K562 (cell line): ENCODE data around the gene LRP2.

Source experiments
- BRF1 ChIP-seq: IDR thresholded peaks from 3 replicates; pipeline ENCODE4 v1.6.1; 2011; ENCODE audit warnings: borderline replicate concordance, mild to moderate bottlenecking; ENCODE audit not compliant: insufficient read length; ENCODE audit errors: extremely low read depth
- CBX5 ChIP-seq: IDR thresholded peaks from 2 replicates; pipeline ENCODE4 v1.6.1; 2014; ENCODE audit warnings: low read depth, borderline replicate concordance
- CCAR2 ChIP-seq: fragments of 200-400 bp; formaldehyde crosslinking; IDR thresholded peaks from 2 replicates; pipeline ENCODE4 v1.6.1; 2017; ENCODE audit warnings: mild to moderate bottlenecking, low read depth, low read length
- FOSL1 ChIP-seq: fragments of 200-800 bp; sonication (Bioruptor generic); conservative IDR thresholded peaks from 2 replicates; pipeline ENCODE4 v1.6.1; 2016; ENCODE audit warnings: missing genetic modification characterization, missing compliant biosample characterization
- FOXK2 ChIP-seq, 2 experiments: fragments of 450-650 bp; IDR thresholded peaks in 1 of 2; conservative IDR thresholded peaks in 1 of 2; 2 replicates each; pipeline ENCODE4 v1.6.1; 2016; ENCODE audit warnings: low read depth in 2 of 2, mild to moderate bottlenecking in 1 of 2
- GTF2F1 ChIP-seq: IDR thresholded peaks from 2 replicates; pipeline ENCODE4 v1.6.1; 2011; ENCODE audit warnings: low read depth, low read length, improper control_type of control experiment
- MYC ChIP-seq, 2 experiments: fragments of 250-450 bp in 1 of 2; sonication (Bioruptor Pico) in 1 of 2; IDR thresholded peaks; 2 replicates each; pipeline versions ENCODE4 v1.5.1 to v1.6.1; 2012 to 2021; ENCODE audit warnings: low read depth in 2 of 2, borderline replicate concordance in 1 of 2, improper control_type of control experiment in 1 of 2, low read length in 1 of 2, mild to moderate bottlenecking in 1 of 2, moderate library complexity in 1 of 2
- MYNN ChIP-seq, 2 experiments: sonication (generic); formaldehyde crosslinking in 1 of 2; IDR thresholded peaks; 2 replicates each; pipeline versions ENCODE4 v1.5.0 to v1.6.1; 2016 to 2020; ENCODE audit warnings: antibody characterized with exemption in 1 of 2, missing genetic modification reagents in 1 of 2
- POLR2A ChIP-seq: fragments of 450-650 bp; conservative IDR thresholded peaks from 2 replicates; pipeline ENCODE4 v1.6.1; 2016
- POLR2AphosphoS5 ChIP-seq: IDR thresholded peaks from 2 replicates; pipeline ENCODE4 v1.6.1; 2011; ENCODE audit warnings: mild to moderate bottlenecking, low read depth, low read length, moderate library complexity; ENCODE audit not compliant: control insufficient read depth, insufficient read depth
- SMC3 ChIP-seq: conservative IDR thresholded peaks from 2 replicates; pipeline ENCODE4 v1.6.1; 2011; ENCODE audit warnings: low read depth, low read length, improper control_type of control experiment; ENCODE audit not compliant: insufficient read depth
- ZNF282 ChIP-seq: sonication (generic); formaldehyde crosslinking; IDR thresholded peaks from 2 replicates; pipeline ENCODE4 v1.8.1; 2023; ENCODE audit warnings: missing genetic modification reagents
- ZNF41 ChIP-seq: fragments of 250-450 bp; sonication (Bioruptor Pico); conservative IDR thresholded peaks from 2 replicates; pipeline ENCODE4 v1.4.0; 2020; ENCODE audit warnings: mild to moderate bottlenecking
- TF ChIP-seq, protein P1 (sequence below), 2 experiments: IDR thresholded peaks; 2 replicates each; pipeline ENCODE4 v1.6.1; 2012; ENCODE audit warnings: improper control_type of control experiment in 2 of 2, low read depth in 2 of 2, low read length in 2 of 2, borderline replicate concordance in 1 of 2

- TF ChIP-seq GTF2F1 (no peak), POLR2AphosphoS5 (no peak), MYC (IDR thresholded peaks at IDR 0.05; ENCODE audit: low read depth, low read length) (no peak), MYC (CRISPR knock-in tag; IDR thresholded peaks at IDR 0.05; ENCODE audit: borderline replicate concordance, low read depth) (no peak), SMC3 (no peak), FOSL1 (tag) (no peak), BRF1 (no peak), CBX5 (no peak), CCAR2 (no peak), FOXK2 (conservative IDR thresholded peaks at IDR 0.05 in 1 of 2, IDR thresholded peaks at IDR 0.05 in 1 of 2; ENCODE audit: low read depth in 2 of 2) (no peak), POLR2A (no peak), ZNF41 (CRISPR knock-in tag) (no peak), ZNF282 (no peak), MYNN (IDR thresholded peaks at IDR 0.05) (no peak), MYNN (CRISPR knock-in tag; IDR thresholded peaks at IDR 0.05) (no peak)
- TF ChIP-seq, protein P1, sequence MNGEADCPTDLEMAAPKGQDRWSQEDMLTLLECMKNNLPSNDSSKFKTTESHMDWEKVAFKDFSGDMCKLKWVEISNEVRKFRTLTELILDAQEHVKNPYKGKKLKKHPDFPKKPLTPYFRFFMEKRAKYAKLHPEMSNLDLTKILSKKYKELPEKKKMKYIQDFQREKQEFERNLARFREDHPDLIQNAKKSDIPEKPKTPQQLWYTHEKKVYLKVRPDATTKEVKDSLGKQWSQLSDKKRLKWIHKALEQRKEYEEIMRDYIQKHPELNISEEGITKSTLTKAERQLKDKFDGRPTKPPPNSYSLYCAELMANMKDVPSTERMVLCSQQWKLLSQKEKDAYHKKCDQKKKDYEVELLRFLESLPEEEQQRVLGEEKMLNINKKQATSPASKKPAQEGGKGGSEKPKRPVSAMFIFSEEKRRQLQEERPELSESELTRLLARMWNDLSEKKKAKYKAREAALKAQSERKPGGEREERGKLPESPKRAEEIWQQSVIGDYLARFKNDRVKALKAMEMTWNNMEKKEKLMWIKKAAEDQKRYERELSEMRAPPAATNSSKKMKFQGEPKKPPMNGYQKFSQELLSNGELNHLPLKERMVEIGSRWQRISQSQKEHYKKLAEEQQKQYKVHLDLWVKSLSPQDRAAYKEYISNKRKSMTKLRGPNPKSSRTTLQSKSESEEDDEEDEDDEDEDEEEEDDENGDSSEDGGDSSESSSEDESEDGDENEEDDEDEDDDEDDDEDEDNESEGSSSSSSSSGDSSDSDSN (IDR thresholded peaks at IDR 0.05; ENCODE audit: borderline replicate concordance in 1 of 2, low read depth in 2 of 2, low read length in 2 of 2), result no peak
Measured at GRCh38 chr2:169082995-169083394, 279.3 kb downstream of the LRP2 start.
